Smooth muscle cell (in vitro differentiated cells): ENCODE data around the gene ZFP36. TPM values are rescaled to one million over a fixed set of nuclear protein-coding genes. Genes with fewer than 3 reads are reported as not detected.

Experiments used
- DNase-seq: peaks from one replicate; lab custom pipeline; 2025; ENCODE audit not compliant: unreplicated experiment; lab: John Stamatoyannopoulos, UW
- H2AFZ ChIP-seq: fragments of 200-600 bp; sonication (generic); 2 replicates; pipeline ENCODE4 v1.6.0; 2016; ENCODE audit warnings: antibody characterized with exemption, low read depth, mild to moderate bottlenecking
- H3F3A ChIP-seq: fragments of 200-600 bp; sonication (generic); 2 replicates; pipeline ENCODE4 v1.6.0; 2017; ENCODE audit warnings: antibody characterized with exemption, low read depth
- H3K27ac ChIP-seq: fragments of 200-600 bp; sonication (generic); 2 replicates; pipeline ENCODE4 v1.5.1; 2016; ENCODE audit warnings: low read depth, mild to moderate bottlenecking
- H3K27me3 ChIP-seq: fragments of 200-600 bp; sonication (generic); 2 replicates; pipeline ENCODE4 v1.6.1; 2016; ENCODE audit warnings: low read depth, mild to moderate bottlenecking
- H3K36me3 ChIP-seq: fragments of 200-600 bp; sonication (generic); 2 replicates; pipeline ENCODE4 v1.5.1; 2016; ENCODE audit warnings: low read depth
- H3K4me1 ChIP-seq: fragments of 200-600 bp; sonication (generic); 2 replicates; pipeline ENCODE4 v1.5.1; 2016; ENCODE audit warnings: low read depth
- H3K4me2 ChIP-seq: fragments of 200-600 bp; sonication (generic); 2 replicates; pipeline ENCODE4 v1.6.0; 2016; ENCODE audit warnings: mild to moderate bottlenecking
- H3K4me3 ChIP-seq: fragments of 200-600 bp; sonication (generic); 2 replicates; pipeline ENCODE4 v1.5.1; 2016; ENCODE audit warnings: mild to moderate bottlenecking
- H3K79me2 ChIP-seq: fragments of 200-600 bp; sonication (generic); 2 replicates; pipeline ENCODE4 v1.6.0; 2016; ENCODE audit warnings: low read depth, mild to moderate bottlenecking
- H3K9ac ChIP-seq: fragments of 200-600 bp; sonication (generic); 2 replicates; pipeline ENCODE4 v1.6.0; 2016; ENCODE audit warnings: low read depth
- H3K9me3 ChIP-seq: fragments of 200-600 bp; sonication (generic); replicated peaks from 2 replicates; pipeline ENCODE4 v1.5.1; 2016; ENCODE audit warnings: low read depth
- H4K20me1 ChIP-seq: fragments of 200-600 bp; sonication (generic); 2 replicates; pipeline ENCODE4 v1.6.0; 2016; ENCODE audit warnings: low read depth
- CTCF ChIP-seq: fragments of 200-600 bp; sonication (generic); IDR thresholded peaks from 2 replicates; pipeline ENCODE4 v1.5.1; 2017; ENCODE audit warnings: borderline replicate concordance, mild to moderate bottlenecking, antibody characterized with exemption; ENCODE audit not compliant: insufficient read depth, poor library complexity, severe bottlenecking
- WGBS: methylation state at CpG from one replicate; pipeline ENCODE4 v1.1.7; 2016; ENCODE audit warnings: low lambda C conversion rate; 5-methylcytosine and 5-hydroxymethylcytosine counted together
- polyA plus RNA-seq: library from polyadenylated mRNA; unstranded; fragments of >200 nt; fragmentation: Nextera tagmentation; extraction: Ambion mirVana; gene quantifications from 2 replicates; pipeline ENCODE4 v1.2.1, GENCODE V29; 2016
- total RNA-seq: library from RNA; depleted of rRNA; stranded (reverse); fragments of >200 nt; gene quantifications from 2 replicates; pipeline ENCODE4 v1.2.3, GENCODE V29; 2014

ZFP36 gene
- total RNA-seq, result 31.5 and 44.7 TPM in 2 replicates
- polyA plus RNA-seq, result 281 and 303 TPM in 2 replicates

DNA sequence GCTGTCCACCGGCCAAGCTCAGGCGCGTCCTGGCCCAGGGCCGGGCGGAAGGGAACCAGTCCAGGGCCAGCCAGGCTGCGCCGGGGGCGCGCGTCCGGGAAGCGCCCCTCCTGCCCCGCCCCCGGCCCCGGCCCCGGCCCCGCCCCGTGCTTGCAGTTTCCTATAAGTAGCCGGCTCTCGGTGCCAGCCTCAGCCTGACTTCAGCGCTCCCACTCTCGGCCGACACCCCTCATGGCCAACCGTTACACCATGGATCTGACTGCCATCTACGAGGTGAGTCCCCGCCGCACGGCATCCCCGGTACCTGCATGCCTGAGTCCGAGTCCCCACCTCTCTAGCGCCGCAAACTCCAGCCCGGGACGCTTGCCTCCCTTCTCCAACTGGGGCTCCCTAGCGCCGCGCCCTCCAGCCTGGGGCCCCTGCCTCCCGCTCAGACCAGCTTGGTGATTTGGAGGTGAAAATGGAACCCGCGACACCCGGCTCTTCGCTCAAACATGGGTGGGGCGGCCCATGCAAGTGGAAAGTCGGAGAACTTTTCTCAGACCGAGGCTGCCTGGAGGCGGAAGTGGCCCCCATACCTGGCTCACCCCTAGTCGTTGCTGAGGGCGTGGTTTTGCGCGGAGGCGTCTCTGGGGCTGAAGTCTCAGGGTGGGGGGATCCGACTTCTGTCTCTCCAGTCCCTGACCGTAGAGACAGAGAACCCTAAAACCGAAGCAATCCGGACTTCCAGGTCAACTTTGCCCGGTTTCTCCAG, at the start of gene ZFP36:
Gene ZFP36 (plus strand): TSS at position 192 of the 754 bp plus-strand sequence. CDS start 58 bp downstream, at position 250.
- Histone ChIP-seq H3K9ac (peak within 1 kb of the TSS; percentile 92), H2AFZ (no peak within 1 kb of the TSS), H4K20me1 (peaks cover 23% of the 10 kb centered on the region), H3K36me3 (no peaks in the 10 kb centered on the region), H3K4me3 (peak within 1 kb of the TSS; percentile 96), H3K27me3 (no peaks in the 10 kb centered on the region), H3K4me2 (peak within 1 kb of the TSS; percentile 94), H3K27ac (peak within 1 kb of the TSS; percentile 95), H3F3A (peaks cover 41% of the 10 kb centered on the region), H3K79me2 (peaks cover 27% of the 10 kb centered on the region), H3K4me1 (peaks cover 26% of the 10 kb centered on the region), H3K9me3 (no peaks in the 10 kb centered on the region)
- 2% methylated on average over 40 of the region's 56 CpGs for WGBS
- TF ChIP-seq CTCF, result no peak
- DNase-seq, result peak; percentile 91

- Histone ChIP-seq H3K9me3 (no peaks in the 10 kb centered on the region), H3K79me2 (no peaks in the 10 kb centered on the region), H3K4me2 (no peak overlapping the region), H3K4me1 (no peaks in the 10 kb centered on the region), H3K36me3 (peaks cover 11% of the 10 kb centered on the region), H3F3A (no peaks in the 10 kb centered on the region), H3K27me3 (no peaks in the 10 kb centered on the region), H3K27ac (no peak overlapping the region), H3K9ac (no peak overlapping the region), H4K20me1 (peaks cover 40% of the 10 kb centered on the region), H2AFZ (no peak overlapping the region), H3K4me3 (no peak overlapping the region)
- 99% methylated on average over 3 of the region's 3 CpGs for WGBS
- TF ChIP-seq CTCF, result no peak
- DNase-seq, result no peak
Observed at GRCh38 chr19:39359026-39359425, 47.6 kb upstream of the ZFP36 start.

DNA sequence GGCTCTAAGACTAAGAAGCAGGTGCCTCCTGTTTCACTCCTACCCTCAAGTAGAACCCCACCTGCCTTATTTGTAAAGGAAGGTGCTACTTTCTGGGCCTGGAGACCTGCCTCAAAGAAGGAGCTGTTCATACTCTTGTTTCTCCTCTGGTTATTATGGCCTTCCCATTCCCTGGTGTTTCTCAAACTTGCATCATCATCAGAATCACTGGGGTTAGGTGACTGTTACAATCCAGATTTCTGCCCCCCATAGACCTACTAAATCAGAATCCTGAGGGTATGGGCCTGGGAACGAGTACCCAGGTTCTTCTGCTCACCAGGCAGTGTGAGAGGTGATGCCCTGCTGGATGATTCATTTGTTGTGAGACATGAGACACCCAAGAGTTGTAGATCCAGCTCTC, 46.0 kb upstream of the ZFP36 start:
- H3K9me3 ChIP-seq, result no peaks in the 10 kb centered on the region
- no peaks in the 10 kb centered on the region for H3K4me1 ChIP-seq
- WGBS, result 96% methylated on average over 1 of the region's 1 CpG
- DNase-seq, result no peak
- no peaks in the 10 kb centered on the region for H3K79me2 ChIP-seq
- H3K9ac ChIP-seq, result no peak overlapping the region
- H2AFZ ChIP-seq, result no peak overlapping the region
- H3K4me2 ChIP-seq, result no peak overlapping the region
- no peaks in the 10 kb centered on the region for H3F3A ChIP-seq
- peaks cover 36% of the 10 kb centered on the region for H4K20me1 ChIP-seq
- no peak for TF ChIP-seq CTCF
- no peaks in the 10 kb centered on the region for H3K27me3 ChIP-seq
- H3K27ac ChIP-seq, result no peak overlapping the region
- peaks cover 11% of the 10 kb centered on the region for H3K36me3 ChIP-seq
- no peak overlapping the region for H3K4me3 ChIP-seq
